ENCODE results near the gene HSPA1B.

Gene HSPA1B

GRCh38 chr6:31871046-31871659, 43.6 kb downstream of the HSPA1B start:
- no peak overlapping the region for H3K4me3 Mint-ChIP-seq

GRCh38 chr6:31874084-31874670, 46.6 kb downstream of the HSPA1B start:
- Mint-ChIP-seq H3K9me3 (no peaks in the 10 kb centered on the region), H3K4me1 (peaks cover 7% of the 10 kb centered on the region), H3K4me3 (no peak overlapping the region), H3K27me3 (peaks cover 8% of the 10 kb centered on the region), H3K27ac (no peak overlapping the region)
- DNase-seq, result no peak
- no peak for ATAC-seq

More at GRCh38 chr6:31871046-31871659, 43.6 kb downstream of the HSPA1B start:
- peaks cover 8% of the 10 kb centered on the region for H3K27me3 Mint-ChIP-seq
- no peaks in the 10 kb centered on the region for H3K9me3 Mint-ChIP-seq
- no peak for DNase-seq
- H3K27ac Mint-ChIP-seq, result no peak overlapping the region
- ATAC-seq, result peak; percentile 8
- peaks cover 7% of the 10 kb centered on the region for H3K4me1 Mint-ChIP-seq

GRCh38 chr6:31874836-31875572, 47.5 kb downstream of the HSPA1B start:
- Mint-ChIP-seq H3K9me3 (no peaks in the 10 kb centered on the region), H3K4me1 (peaks cover 7% of the 10 kb centered on the region), H3K4me3 (no peak overlapping the region), H3K27me3 (peaks cover 8% of the 10 kb centered on the region), H3K27ac (no peak overlapping the region)
- ATAC-seq (no peak), DNase-seq (no peak)

DNA sequence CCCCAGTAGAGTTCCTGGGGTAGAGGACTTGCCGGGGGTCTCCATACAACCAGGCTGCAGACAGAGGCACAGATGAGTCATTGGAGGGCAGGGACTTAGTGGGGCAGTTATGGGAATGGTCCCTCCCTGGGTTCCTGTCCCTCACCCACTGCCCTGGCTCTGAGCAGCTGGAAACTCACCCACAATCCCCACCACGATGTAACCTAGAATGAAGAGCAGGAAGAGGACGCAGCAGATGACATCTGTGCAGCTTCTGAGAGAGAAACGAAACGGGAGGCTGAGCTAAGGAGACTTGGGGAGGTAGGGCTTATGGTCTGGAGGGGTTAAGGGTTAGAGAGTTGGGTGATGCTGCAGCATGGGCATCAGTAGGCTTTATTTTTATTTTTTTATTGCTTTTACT, 48.3 kb downstream of the HSPA1B start:
- Mint-ChIP-seq H3K27ac (no peak overlapping the region), H3K9me3 (no peaks in the 10 kb centered on the region), H3K27me3 (peaks cover 8% of the 10 kb centered on the region), H3K4me1 (peaks cover 7% of the 10 kb centered on the region), H3K4me3 (no peak overlapping the region)
- no peak for ATAC-seq
- no peak for DNase-seq

GRCh38 chr6:31876357-31876756, 48.8 kb downstream of the HSPA1B start:
- H3K9me3 Mint-ChIP-seq, result no peaks in the 10 kb centered on the region
- DNase-seq (no peak), ATAC-seq (no peak)
- no peak overlapping the region for H3K4me3 Mint-ChIP-seq
- H3K27ac Mint-ChIP-seq, result no peak overlapping the region
- peaks cover 8% of the 10 kb centered on the region for H3K27me3 Mint-ChIP-seq
- peaks cover 7% of the 10 kb centered on the region for H3K4me1 Mint-ChIP-seq

- no peak for ATAC-seq
- peaks cover 1% of the 10 kb centered on the region for H3K27me3 Mint-ChIP-seq
- no peak overlapping the region for H3K4me3 Mint-ChIP-seq
- H3K4me1 Mint-ChIP-seq, result peaks cover 7% of the 10 kb centered on the region
- H3K9me3 Mint-ChIP-seq, result no peaks in the 10 kb centered on the region
- no peak for DNase-seq
- H3K27ac Mint-ChIP-seq, result peak overlapping the region in 1 of 2 donors; percentile 83
These were observed 49.6 kb downstream of the HSPA1B start for GRCh38 chr6:31877125-31877650.

- Mint-ChIP-seq H3K27me3 (no peaks in the 10 kb centered on the region), H3K27ac (peak overlapping the region in 1 of 2 donors; percentile 69), H3K4me1 (peaks cover 7% of the 10 kb centered on the region), H3K9me3 (no peaks in the 10 kb centered on the region), H3K4me3 (no peak overlapping the region)
- DNase-seq, result no peak
- no peak for ATAC-seq
These were observed 50.2 kb downstream of the HSPA1B start for GRCh38 chr6:31877651-31878161.

GRCh38 chr6:31878222-31878621, 50.7 kb downstream of the HSPA1B start:
- ATAC-seq (peak; percentile 27), DNase-seq (no peak)
- Mint-ChIP-seq H3K9me3 (no peaks in the 10 kb centered on the region), H3K27ac (peak overlapping the region; percentile 69 to 91), H3K27me3 (no peaks in the 10 kb centered on the region), H3K4me3 (no peak overlapping the region), H3K4me1 (peaks cover 7% of the 10 kb centered on the region)

DNA sequence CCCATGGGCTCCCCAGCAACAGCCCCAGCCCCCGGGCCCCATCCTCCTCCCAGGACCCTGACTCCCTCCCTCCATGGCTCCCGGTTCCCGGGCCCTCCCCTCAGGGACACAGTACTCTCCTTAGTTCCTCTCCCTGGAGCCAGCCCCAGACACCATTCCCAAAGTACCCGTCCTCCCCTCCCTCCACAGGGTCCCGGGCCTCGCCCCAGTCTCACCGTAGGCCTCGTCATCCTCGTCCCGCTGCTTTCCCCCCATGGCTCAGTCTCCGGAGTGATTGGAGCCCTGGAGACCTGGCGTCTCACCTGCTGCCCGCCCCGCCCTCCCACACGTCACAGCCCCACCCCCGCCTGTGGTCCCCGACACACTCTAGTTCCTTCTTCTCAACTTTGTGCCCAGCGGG, 51.2 kb downstream of the HSPA1B start, which contains the start of gene SLC44A4:
Gene SLC44A4 (minus strand): TSS at position 272 of the 400 bp plus-strand sequence. CDS start 17 bp downstream, at position 255.
- ATAC-seq (no peak), DNase-seq (no peak)
- peak within 1 kb of the TSS; percentile 69 to 93 for H3K27ac Mint-ChIP-seq
- no peak within 1 kb of the TSS for H3K4me3 Mint-ChIP-seq
- no peaks in the 10 kb centered on the region for H3K27me3 Mint-ChIP-seq
- H3K9me3 Mint-ChIP-seq, result no peaks in the 10 kb centered on the region
- peaks cover 7% of the 10 kb centered on the region for H3K4me1 Mint-ChIP-seq

- H3K27ac Mint-ChIP-seq, result peak overlapping the region in 1 of 2 donors; percentile 93
- H3K4me1 Mint-ChIP-seq, result peaks cover 7% of the 10 kb centered on the region
- no peaks in the 10 kb centered on the region for H3K27me3 Mint-ChIP-seq
- H3K4me3 Mint-ChIP-seq, result no peak overlapping the region
- no peak for DNase-seq
- H3K9me3 Mint-ChIP-seq, result no peaks in the 10 kb centered on the region
- ATAC-seq, result no peak
These were observed 51.6 kb downstream of the HSPA1B start for GRCh38 chr6:31879143-31879542.
